ENCODE measurements around the gene SLC6A6.
"Not testable (repeated sequence)": the region's sequence is repeated elsewhere in the genome, so short reads cannot be mapped to it uniquely, and the experiment has no call there.

Gene SLC6A6

DNA sequence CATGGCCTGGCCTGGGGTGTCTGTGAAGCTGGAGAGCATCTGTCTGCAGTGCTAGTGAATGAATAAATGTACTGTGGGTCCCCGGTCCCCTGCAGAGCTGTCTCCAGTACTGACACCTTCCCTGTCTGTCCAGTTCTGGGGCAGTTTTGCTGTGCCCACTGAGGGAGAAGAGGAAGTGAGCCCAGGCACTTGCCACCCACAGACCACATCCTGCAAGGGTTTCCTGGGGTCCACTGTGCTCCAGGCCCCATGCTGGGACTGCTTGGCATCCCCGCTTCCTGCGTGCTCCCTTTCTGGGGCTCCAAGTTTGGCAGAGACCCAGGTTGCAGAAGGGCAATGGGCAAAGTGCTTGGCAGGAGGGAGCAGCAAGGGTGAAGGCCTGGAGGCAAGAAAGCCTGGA is 4.9 kb upstream of the SLC6A6 start:
- no peak for DNase-seq (ENCODE audit: low read depth, low spot score)

DNA sequence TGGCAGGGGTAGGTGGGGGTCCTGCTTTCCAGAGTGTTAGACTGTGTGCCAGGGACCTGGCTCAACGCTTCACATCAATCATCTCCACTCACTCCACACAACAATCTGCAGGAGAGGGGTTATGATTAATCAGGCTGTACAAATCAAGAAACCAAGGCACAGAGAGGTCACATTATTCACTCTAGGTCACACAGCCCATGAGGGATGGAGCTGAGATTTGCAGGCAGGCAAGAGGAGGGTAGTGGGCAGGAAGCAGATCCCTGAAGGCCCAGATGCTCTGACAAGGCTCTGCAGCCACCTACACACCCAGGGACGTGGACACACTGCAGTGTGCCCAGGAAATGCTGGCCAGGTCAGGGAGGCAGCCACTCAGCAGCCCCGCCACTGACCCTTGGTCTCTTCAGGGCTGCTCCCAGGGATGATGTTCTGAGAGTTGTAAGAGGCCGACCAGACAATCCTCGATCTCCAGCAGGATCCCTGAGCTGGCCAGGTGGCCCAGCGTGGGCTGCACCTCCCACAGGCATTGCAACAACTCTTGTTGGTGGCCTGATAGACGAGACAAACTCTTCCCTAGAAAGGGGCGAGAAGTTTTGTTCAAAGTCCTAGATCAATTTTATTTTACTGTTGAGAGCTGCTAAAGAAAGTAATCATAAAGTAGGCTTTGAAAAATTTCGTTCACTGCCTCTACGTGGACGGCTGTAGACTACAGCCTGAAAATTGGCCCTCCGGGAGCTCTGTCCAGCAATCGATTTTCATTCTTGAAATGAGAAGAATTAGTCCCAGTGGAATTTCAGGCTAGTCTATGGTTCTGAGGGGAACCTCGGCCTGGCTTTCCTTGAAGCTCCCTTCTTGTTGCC is 4.2 kb upstream of the SLC6A6 start:
- DNase-seq (ENCODE audit: low read depth, low spot score): no peak

DNA sequence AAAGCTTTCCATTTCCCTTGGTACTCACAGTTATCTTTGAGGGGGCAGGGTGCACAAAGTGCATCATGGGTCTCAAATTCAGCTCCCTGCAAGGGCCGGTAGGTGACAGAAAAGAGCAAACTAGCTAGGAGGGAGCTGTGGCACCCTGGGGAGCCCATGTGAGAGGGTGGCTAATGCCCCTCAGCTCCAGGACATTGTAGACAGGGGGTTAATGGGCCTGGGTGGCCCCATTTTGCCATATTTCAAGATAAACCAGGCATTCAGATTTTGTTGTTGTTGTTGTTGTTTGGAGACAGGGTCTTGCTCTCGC is 3.7 kb upstream of the SLC6A6 start:
- DNase-seq (ENCODE audit: low read depth, low spot score): no peak

DNA sequence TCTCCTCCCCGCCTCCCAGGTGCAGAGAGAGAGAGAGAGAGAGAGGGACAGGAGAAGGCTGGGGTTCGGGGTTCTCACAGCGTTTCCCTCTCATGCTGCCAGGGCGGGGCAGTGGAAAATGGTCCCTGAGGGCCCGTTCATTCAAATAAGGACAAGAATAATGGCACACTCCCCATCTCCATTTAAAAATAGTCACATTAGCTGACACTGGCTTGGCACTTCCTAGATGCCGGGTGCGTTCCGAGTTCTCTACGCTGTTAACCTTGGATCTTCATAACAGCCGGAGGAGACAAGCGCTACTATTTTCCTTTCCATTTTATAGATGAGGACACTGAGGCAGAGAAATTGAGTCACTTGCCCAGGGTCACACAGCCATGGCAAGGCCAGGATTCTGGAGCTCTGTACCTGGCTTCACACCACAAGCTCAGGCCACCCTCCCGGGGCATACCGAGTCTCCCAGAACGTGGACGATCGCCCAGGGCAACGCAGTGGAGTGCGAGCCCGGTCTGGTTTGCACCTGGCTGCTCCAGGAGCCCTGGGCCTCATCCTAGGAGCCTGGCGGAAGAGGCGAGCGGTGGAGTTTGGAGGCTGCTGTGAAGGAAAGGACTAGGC is 608 bp upstream of the SLC6A6 start:
- no peak for DNase-seq (ENCODE audit: low read depth, low spot score)

DNA sequence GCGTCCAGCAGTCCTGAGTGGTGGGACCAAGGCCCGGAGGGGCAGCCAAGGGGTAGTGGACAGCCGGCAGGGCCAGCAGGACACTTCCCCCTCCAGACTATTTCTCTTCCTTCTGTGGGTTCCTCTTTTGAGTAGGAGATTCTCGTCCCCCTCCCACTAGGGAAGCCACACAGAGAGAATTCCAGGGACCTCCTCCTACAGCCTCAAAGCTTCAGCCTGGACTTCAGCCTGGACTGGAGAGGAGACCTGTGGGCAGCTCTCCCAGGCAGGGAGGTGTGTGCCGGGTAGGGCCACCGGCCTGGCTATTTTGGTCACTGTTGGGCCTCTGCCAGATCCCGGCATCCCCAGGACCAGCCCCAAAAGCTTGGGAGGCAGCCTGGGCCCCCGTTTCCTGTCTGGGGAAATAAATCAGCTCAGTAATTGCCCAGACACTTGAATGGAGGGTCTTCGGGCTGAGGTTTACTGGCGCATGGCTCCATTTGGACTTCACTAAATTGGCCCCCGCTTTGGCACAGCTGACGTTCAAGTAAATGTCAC is 1.3 kb downstream of the SLC6A6 start:
- no peak for DNase-seq (ENCODE audit: low read depth, low spot score)

DNA sequence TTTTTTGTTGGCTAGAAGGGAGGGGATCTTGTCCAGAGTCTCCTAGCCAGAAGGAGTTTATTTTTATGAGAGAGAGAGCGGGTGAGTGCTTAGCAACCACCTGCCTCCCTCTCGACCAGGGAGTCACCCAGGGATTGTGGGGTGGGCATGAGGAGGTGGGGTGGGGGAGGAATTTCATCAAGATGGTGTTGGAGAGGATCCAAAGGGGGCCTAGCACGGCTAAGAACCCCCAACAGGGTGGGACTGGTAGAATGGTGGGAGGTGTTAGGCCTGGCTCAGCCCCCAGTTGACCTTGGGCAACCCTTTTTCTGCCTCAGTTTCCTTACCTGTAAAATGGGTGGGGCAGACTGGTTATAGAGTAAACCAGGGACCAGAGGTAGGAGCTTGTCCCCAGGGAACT is 1.8 kb downstream of the SLC6A6 start:
- no peak for DNase-seq (ENCODE audit: low read depth, low spot score)

DNA sequence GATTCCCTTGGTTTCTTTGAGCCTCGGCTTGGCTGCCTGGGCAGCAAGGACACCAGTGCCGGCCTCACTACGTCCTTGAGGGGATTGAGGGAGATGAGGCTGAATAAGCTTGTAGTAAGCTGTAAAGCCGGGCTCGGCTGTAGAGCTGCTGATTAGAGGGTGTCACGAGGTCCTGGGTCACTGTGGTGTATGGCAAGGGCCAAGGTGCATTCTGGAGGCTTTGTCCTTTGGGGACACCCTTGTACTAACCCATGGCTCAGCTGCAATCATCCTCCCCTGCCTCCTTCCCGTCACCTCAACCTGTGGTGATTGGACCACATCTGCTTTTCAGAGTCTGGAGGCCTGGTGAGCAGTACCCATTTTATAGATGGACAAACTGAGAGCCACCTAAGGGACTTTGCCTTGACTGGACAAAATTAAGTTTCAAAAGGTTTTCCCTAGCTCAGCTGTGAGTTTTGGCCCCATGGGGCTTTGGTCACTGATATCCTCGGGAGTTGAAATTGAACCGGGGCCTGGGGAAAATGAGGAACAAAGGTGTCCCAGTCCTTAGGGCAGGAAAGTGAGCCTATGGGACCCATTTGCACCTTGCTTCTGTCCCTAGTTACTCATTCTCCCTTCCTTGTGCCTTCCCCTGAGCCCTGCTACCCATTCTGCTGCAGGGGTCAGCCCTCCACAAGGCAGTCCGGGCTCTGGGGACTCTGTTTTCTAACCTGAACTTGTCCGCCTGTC is 2.4 kb downstream of the SLC6A6 start:
- DNase-seq (ENCODE audit: low read depth, low spot score): no peak

DNA sequence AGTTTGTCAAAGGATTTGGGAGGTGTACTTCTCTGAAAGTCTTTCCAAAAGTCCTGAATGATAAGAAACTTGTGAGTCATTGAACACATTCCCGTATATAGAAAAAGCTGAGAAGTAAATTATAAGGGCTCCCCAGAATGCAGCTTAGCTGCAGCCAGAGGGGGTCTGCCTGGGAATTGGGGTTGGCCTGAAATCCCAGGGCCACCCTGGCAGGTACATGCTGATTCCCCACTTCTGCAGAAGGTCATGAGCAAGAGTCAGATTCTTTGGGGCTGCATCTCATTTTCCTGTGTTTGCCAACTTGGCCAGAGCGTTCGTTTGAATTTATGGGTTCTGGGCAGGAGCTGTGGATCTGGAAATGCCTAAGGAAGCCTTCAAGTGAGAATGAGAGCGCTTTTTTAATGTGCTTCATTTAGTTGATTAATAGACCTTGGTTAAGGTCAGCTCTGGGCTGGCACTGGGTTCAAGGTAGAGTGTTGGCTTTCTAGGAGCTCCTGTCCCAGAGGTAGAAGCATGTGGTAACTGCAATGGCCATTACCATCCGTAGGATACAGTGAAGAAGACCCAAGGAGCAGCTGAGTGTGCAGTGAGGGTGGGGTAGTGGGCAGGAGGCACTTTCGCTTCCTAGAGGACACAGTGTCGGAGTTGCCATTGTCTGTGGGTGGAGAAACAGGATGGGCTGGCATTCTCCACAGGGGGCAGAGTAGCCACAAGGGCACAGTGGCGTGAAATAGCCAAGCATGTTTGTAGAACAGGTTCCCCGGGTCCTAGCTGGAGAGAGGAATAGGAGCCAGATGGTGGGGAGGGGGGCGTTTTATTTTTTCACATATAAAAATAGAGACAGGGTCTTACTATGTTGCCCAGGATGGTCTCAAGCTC is 3.2 kb downstream of the SLC6A6 start:
- DNase-seq (ENCODE audit: low read depth, low spot score): no peak

DNA sequence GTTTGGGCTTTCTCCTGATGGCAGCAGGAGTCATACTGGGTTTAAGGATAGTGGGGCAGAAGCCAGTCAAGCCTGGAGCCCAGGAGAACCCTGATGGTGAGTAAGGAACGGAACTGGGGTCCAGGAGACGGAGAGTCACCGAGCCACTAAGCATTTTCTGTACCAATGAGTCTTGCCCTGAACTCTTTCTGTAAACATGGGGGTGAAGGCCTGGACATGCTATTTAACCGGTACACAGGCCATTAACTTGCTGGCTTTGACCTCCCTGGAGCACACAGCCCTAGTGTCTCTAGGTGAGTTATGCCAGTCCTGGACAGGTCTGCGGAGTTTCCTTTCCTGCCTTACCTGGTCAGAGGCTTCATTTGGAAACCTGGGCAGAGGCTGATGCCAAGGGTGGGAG is 3.9 kb downstream of the SLC6A6 start:
- DNase-seq (ENCODE audit: low read depth, low spot score): no peak

DNA sequence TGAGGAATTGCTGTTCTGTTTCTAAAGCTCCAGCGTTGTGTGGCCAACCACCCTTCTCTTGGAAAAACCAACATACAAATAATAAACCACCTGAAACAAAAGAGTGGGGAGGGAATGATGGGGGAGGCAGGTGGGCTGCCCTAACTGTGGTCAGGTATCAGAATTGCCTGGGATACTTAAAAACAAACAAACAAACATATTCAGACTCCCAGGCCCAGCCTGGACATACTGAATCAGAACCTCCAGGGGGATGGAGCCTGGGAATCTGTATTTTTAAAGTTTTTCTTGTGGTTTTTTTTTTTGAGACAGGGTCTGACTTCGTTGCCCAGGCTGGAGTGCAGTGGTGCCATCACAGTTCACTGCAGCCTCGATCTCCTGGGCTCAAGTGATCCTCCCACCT is 4.4 kb downstream of the SLC6A6 start:
- no peak for DNase-seq (ENCODE audit: low read depth, low spot score)

DNA sequence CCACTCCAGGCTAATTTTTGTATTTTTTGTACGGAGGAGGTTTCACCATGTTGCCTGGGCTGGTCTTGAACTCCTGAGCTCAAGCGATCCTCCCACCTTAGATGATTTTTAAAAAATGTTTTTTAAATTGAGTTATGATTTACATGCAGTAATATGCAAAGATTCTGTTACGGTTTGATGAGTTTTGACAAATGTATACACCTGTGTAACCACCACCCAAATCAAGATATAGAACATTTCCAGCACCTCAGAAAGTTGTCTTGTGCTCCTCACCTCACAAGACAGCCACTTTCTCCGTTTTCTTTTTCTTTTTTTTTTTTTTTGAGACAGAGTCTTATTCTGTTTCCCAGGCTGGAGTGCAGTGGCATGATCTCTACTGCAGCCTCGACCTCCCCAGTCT is 4.8 kb downstream of the SLC6A6 start:
- DNase-seq (ENCODE audit: low read depth, low spot score): no peak

DNA sequence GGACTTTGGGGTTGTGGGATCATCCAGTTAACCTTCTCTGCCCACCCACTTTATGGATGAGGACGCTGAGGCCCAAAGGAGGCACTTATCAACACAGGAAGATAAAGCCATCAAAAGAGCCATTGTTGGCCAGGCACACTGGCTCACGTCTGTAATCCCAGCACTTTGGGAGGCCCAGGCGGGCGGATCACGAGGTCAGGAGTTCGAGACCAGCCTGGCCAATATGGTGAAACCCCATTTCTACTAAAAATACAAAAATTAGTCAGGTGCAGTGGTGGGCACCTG is 7.3 kb downstream of the SLC6A6 start:
- not testable (repeated sequence) for DNase-seq (ENCODE audit: low read depth, low spot score)

DNA sequence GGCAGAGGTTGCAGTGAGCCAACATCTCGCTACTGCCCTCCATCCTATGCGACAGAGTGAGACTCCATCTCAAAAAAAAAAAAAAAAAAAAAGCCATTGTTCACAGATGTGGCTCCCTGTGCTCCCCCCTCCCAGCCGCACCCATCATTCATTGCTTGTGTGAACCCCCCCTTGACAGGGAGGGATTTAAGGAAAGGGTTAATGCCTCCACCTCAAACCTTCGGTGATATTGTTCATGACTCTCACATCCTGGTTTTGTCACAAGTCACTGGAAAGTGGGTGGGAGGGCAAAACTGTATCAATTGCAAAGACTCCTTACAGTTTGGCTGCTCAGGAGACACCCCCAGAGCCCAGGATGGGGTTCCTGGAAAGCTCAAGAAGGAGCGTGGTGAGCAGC is 7.7 kb downstream of the SLC6A6 start:
- no peak for DNase-seq (ENCODE audit: low read depth, low spot score)

DNA sequence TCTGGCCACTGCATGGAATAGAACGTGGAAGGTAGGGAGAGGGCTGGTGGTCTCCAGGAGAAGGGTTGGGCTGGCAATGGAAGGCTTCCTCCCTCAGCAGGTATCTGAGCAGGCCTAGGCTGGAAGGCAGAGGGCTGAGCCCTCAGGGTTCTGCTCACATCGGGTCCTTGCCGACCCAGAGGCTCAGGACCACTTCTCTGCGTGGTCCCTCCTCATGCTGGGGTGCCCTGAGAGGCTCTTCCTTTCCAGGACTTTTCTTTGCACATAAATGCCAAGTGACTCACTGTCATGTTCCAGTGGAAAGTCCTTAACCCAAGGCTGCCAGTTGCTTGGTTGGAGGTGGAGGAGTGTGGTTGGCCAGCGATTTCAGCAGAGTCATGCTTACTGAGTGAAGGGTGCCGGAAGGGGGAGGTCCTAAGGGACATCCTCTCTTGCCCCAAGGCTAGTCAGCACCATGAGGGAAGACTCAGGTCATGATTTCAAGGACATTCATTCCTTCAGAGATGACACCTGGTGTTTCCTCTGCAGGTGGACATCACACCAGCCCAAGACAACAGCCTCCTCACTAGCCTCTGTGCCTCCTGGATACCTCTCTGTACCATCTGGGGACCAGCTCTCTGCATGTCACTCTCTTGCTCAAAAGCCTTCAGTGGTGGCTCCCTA is 8.2 kb downstream of the SLC6A6 start:
- DNase-seq (ENCODE audit: low read depth, low spot score): no peak

DNA sequence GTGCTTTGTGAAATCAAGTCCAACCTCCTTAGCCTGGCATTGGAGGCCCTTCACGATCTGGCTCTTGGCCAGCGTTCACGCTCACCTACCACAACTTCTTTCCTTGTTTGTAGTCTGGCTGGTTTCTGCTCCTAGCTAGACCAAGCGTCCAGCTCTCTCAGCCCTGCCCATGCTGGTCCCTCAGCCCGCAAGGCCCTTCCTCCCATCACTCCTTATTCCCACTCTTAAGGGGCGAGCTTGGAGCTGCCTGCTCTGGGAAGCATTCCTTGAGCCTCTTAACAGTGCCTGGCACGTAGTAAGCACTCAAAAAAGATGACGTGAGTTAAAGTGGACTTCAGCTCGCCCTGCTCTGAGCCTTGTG is 8.7 kb downstream of the SLC6A6 start:
- DNase-seq (ENCODE audit: low read depth, low spot score): no peak

DNA sequence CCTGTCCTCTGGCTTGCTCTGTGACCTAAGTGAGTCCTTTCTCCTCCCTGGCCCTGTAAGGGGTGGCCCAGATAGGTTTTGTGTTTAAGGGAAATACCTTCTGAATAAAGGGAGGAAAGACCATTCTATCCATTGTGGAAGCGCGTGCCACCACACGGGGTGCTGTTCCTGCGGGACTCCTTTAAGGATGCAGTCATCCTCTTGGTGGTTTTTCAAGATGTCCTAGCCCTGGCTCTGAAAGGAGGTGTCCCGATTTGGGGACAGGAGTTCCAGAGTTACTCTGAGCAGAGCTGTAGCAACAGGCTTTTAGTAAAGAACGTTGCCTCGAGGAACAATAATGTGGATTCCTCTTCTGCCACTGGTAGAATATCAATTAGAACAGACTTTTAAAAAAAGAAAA is 9.6 kb downstream of the SLC6A6 start:
- no peak for DNase-seq (ENCODE audit: low read depth, low spot score)

DNA sequence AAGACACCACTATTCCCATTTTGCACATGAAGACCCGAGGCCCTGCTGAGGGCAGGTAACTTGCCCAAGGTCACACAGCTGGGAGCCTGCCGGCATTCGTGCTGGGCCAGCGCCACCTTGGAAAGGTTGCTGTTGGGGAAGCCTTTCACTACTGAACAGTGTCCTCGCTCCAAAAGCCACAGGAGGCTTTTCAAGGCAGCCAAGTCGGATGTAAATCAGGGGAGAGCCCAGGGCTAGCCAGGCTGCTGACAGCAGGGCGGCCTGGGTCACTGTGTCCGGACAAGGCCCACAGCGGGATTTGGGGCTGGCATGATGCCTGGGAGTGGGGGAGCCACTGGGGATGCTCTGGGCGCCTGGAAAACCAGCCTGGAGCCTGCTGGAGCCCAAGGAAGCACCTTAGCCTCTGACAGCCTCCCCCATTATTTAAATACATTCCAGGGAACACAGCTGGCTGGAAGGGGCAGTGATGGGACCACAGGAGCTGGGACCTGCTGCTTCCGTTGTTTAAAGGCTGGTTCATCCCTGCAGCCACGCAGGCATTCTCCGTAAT is 10.5 kb downstream of the SLC6A6 start:
- no peak for DNase-seq (ENCODE audit: low read depth, low spot score)

DNA sequence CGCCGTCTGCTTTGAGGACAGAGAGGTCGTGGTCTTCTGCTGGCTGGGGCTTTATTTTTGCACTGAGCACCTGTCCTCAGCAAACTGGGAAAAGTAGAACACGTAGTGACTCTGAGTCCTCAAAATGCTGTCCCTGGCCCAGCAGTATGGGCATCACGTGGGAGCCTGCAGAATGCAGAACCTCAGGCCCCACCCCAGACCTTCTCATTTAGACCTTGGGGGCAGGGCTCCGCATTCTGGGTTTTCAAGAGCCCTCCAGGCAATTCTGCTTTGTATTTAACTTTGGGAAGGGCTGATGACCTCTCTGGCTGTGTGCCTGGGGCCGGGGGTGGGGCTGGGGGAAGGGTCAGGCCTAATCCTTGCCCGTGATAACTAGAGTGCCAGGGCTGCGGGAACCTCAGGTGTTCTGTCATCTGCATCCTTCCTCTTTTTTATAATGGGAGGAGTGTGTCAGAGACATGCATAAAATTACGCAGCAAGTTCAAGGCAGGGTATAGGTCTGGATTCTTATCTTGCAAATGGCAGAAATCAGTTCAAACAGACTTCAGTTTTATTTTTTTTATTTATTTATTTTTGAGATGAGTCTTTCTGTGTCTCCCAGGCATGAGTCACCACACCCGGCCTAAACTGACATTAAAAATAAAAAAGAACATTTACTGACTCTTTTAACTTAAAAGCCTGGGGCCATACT is 11.1 kb downstream of the SLC6A6 start:
- DNase-seq (ENCODE audit: low read depth, low spot score): no peak

DNA sequence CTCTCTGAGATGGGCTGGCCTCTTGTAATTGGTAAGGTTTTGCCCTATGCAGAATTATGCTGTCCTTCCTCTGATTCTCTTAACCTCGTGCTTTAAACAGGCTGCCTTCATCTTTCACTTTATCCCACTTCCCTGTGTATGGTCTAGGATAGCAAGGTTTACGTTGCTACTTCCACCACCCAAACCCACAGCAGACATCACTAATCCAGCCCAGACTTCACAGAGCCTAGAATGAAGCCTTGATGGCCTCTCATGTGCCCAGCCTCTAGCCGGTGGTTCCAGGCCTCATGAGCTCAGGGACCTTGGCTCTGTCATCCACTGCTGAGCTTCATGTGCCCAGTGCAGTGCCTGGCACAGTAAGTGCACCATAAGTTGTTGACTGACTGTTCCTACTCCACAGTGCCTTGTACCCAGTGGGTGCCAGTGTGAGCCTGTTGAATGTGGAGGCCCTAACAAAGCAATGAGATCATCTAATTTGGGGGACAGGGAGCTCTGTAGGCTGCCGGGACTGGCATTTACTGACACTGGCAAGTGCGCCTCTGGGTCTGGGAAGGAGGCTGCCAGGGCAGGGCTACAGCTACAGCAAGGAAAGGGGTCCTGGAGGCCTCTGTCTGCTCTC is 12.5 kb downstream of the SLC6A6 start:
- no peak for DNase-seq (ENCODE audit: low read depth, low spot score)

DNA sequence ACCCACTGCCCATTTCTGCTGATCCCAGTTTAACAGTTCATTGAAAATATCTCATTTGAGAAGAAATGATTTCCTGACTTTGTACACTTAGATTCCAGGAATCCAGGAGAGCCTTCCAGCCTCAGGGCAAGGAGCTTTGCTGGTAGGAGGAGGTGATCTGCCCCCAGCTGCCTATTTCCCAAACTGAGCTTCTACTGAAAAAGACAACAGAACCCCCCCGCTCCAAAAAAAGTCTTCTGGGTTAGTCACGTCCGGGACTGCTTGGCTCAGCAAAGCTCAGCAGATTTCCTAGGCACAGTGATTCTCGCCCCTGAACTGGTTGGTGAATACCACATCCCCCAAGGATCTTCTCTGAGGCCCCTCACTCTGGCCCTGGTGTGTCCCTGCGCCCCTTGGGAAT is 13.1 kb downstream of the SLC6A6 start:
- no peak for DNase-seq (ENCODE audit: low read depth, low spot score)

Measured in brain pericyte (primary cell).